Stimulated activated naive CD8-positive, alpha-beta T cell treated with anti-CD3 and anti-CD28 coated beads, Interleukin-15, amount 100 ng/mL, for 72 hours (primary cell): Measurements from ENCODE around the gene ZNF236.

ENCODE experiments used
- ATAC-seq: fragments of 150-1000 bp; cut with Tn5 transposase; 2 replicates; pipeline ENCODE4 v1.10.0; 2021; ENCODE audit warnings: mild to moderate bottlenecking, moderate library complexity
- DNase-seq, 2 donors: peaks; one replicate each; pipeline ENCODE4 v3.0.0; 2021 to 2022
- H3K27ac Mint-ChIP-seq, 2 donors: one replicate each; pipeline ENCODE4 v1.8.0; 2022; ENCODE audit warnings: mild to moderate bottlenecking in 2 of 2, mixed read lengths in 2 of 2, moderate library complexity in 2 of 2
- H3K27me3 Mint-ChIP-seq: one replicate; pipeline ENCODE4 v1.8.0; 2022; ENCODE audit warnings: mixed read lengths
- H3K4me1 Mint-ChIP-seq: one replicate; pipeline ENCODE4 v1.8.0; 2022; ENCODE audit warnings: mild to moderate bottlenecking, mixed read lengths
- H3K4me3 Mint-ChIP-seq, 2 donors: one replicate each; pipeline ENCODE4 v1.8.0; 2022; ENCODE audit warnings: mild to moderate bottlenecking in 2 of 2, mixed read lengths in 2 of 2, moderate library complexity in 1 of 2
- H3K9me3 Mint-ChIP-seq, 2 donors: one replicate each; pipeline ENCODE4 v1.8.0; 2022; ENCODE audit warnings: mixed read lengths in 2 of 2

Gene ZNF236

DNA sequence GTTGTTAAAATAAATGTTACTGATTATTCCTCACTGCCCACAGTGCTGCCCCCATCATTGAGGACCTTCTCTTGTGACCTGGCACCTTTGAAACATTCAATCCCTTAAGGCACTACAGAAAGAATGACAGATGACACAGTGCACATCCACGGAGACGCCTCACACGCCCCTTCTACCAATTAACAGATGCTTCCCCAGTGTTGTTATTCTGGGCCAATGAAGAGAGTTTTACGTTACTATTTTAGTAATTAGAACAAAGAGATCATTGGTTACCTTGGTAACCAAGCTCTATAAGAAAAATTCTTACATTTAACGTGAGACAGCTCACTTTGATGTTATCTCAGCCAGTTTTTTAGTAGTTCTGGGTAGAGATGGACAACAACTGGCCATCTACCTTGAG is 152.0 kb downstream of the ZNF236 start:
- H3K27ac Mint-ChIP-seq: peak overlapping the region in 1 of 2 donors; percentile 49
- H3K4me3 Mint-ChIP-seq: no peak overlapping the region
- peaks cover 9% of the 10 kb centered on the region for H3K4me1 Mint-ChIP-seq
- no peak for ATAC-seq
- no peak for DNase-seq
- H3K9me3 Mint-ChIP-seq: no peaks in the 10 kb centered on the region
- H3K27me3 Mint-ChIP-seq: no peaks in the 10 kb centered on the region

- no peaks in the 10 kb centered on the region for H3K27me3 Mint-ChIP-seq
- ATAC-seq (no peak), DNase-seq (no peak)
- peak overlapping the region in 1 of 2 donors; percentile 91 for H3K27ac Mint-ChIP-seq
- no peaks in the 10 kb centered on the region for H3K9me3 Mint-ChIP-seq
- peaks cover 8% of the 10 kb centered on the region for H3K4me1 Mint-ChIP-seq
- no peak overlapping the region for H3K4me3 Mint-ChIP-seq
Observed at GRCh38 chr18:76975577-76976110, 153.3 kb downstream of the ZNF236 start.

- DNase-seq: no peak
- Mint-ChIP-seq H3K9me3 (no peaks in the 10 kb centered on the region), H3K4me3 (no peak overlapping the region), H3K27ac (no peak overlapping the region), H3K27me3 (no peaks in the 10 kb centered on the region), H3K4me1 (no peaks in the 10 kb centered on the region)
- no peak for ATAC-seq
Observed at GRCh38 chr18:76977108-76977621, 154.8 kb downstream of the ZNF236 start.

- Mint-ChIP-seq H3K27me3 (no peaks in the 10 kb centered on the region), H3K4me1 (no peaks in the 10 kb centered on the region), H3K27ac (no peak overlapping the region), H3K4me3 (no peak overlapping the region), H3K9me3 (no peaks in the 10 kb centered on the region)
- DNase-seq (no peak), ATAC-seq (no peak)
Observed at GRCh38 chr18:76977684-76978232, 155.4 kb downstream of the ZNF236 start.

DNA sequence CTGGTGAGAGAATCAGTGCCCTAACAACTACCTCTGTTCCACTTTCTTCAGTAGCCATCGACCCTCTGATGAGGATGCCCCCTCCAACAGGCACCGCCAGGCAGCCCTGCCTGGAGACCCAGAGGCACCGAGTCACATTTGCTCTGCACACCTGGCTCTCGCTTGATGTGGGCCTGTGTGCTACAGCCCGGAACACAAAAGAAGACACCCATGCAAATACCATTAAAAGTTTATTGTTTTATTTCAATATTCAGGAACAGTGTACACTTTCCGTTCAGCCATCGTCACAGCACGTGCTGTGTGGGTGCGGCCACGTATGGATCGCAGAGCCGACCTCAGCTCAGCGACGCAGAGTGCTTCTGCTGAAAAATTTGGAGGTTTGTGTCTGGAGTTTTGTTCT is 156.3 kb downstream of the ZNF236 start:
- no peaks in the 10 kb centered on the region for H3K27me3 Mint-ChIP-seq
- DNase-seq: no peak
- H3K9me3 Mint-ChIP-seq: no peaks in the 10 kb centered on the region
- H3K4me3 Mint-ChIP-seq: no peak overlapping the region
- H3K27ac Mint-ChIP-seq: no peak overlapping the region
- H3K4me1 Mint-ChIP-seq: peaks cover 8% of the 10 kb centered on the region
- no peak for ATAC-seq

DNA sequence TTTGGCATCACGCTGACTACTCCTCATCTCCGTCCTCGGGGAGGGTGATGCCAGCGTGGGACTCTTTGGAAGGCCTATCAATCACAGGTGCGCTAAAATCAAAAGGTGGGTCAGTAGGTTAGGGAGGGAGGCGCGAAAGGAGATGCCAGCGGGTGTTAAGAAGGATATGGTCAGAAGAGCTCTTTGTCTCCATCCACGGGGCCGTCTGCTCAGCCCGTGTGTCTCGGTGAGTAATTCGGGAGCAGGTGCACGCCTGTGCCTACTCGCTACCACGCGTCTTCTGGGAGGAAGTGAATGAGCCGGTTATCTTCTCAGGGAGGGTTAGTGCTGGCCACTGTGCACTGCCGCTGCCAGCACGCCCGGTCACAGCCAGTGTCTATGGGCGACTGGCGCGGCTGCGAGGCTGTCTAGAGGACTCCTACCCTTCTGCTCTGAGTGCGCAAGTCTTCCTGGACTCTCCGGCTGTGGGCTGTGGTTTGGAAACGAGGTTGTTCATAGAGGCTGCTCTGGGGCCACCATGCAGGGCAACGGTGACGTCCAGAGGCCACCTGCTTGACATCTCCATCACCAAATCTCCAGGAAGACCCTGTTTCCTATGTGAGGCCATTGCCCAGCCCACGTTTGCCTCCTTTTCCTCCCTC is 156.9 kb downstream of the ZNF236 start:
- no peak overlapping the region for H3K27ac Mint-ChIP-seq
- H3K4me3 Mint-ChIP-seq: no peak overlapping the region
- DNase-seq (no peak), ATAC-seq (no peak)
- peaks cover 9% of the 10 kb centered on the region for H3K4me1 Mint-ChIP-seq
- H3K9me3 Mint-ChIP-seq: no peaks in the 10 kb centered on the region
- no peaks in the 10 kb centered on the region for H3K27me3 Mint-ChIP-seq

GRCh38 chr18:76979906-76980305 is 157.5 kb downstream of the ZNF236 start:
- Mint-ChIP-seq H3K4me3 (no peak overlapping the region), H3K4me1 (peaks cover 9% of the 10 kb centered on the region), H3K27me3 (no peaks in the 10 kb centered on the region), H3K27ac (peak overlapping the region in 1 of 2 donors; percentile 42), H3K9me3 (no peaks in the 10 kb centered on the region)
- DNase-seq (no peak), ATAC-seq (no peak)

GRCh38 chr18:76980663-76981395 is 158.5 kb downstream of the ZNF236 start:
- no peak for DNase-seq
- peak overlapping the region in 1 of 2 donors; percentile 19 for H3K27ac Mint-ChIP-seq
- H3K9me3 Mint-ChIP-seq: no peaks in the 10 kb centered on the region
- ATAC-seq: no peak
- peaks cover 9% of the 10 kb centered on the region for H3K4me1 Mint-ChIP-seq
- no peaks in the 10 kb centered on the region for H3K27me3 Mint-ChIP-seq
- H3K4me3 Mint-ChIP-seq: no peak overlapping the region

DNA sequence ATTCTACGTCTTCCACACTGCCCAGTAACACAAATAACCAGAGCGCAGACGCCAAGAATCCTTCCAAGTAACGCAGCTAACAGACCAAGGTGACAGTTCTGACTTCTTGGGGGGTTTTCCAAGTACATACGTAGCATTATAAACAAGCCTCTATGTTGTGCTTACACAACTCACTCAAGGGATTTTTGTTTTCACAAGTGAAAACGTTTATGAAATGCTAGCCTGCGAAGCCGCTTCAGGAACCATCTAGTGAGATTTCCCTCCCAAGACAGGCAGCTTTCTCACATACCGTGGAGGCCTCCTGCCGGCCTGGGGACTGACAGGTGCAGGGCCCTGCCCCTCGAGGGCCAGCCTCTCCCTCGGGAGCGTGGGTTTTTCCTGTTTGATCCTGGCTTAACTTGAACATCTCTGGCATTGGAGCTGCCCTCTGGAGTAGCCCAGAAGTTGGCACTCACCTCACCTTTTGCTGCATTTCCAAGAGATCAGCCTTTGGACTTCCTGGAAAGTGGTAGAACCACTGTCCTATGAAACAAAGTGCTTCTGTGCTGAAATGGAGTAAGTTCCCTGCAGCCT is 159.1 kb downstream of the ZNF236 start:
- Mint-ChIP-seq H3K4me1 (peaks cover 9% of the 10 kb centered on the region), H3K27ac (no peak overlapping the region), H3K27me3 (no peaks in the 10 kb centered on the region), H3K4me3 (no peak overlapping the region), H3K9me3 (no peaks in the 10 kb centered on the region)
- DNase-seq: no peak
- ATAC-seq: no peak

DNA sequence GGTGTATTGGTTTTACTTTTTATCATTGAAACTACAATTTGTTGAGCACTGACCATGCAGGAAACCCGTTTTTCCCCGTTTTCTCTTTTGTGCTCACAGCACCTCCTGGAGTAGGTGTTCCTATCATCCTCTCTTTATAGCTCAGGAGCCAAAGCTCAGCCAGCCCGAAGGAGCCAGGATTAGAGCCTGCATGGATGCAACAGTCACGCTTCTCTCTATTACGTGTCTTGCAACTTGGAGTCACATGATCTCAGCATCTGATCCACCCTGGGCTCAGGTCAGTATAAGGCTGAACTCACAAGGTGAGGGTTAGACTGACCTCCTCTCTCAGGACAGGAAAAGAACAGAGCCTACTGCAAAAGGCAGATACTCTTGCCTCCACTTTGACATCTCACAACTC is 159.7 kb downstream of the ZNF236 start:
- no peak overlapping the region for H3K4me3 Mint-ChIP-seq
- H3K4me1 Mint-ChIP-seq: peaks cover 9% of the 10 kb centered on the region
- H3K27me3 Mint-ChIP-seq: no peaks in the 10 kb centered on the region
- H3K27ac Mint-ChIP-seq: no peak overlapping the region
- no peak for DNase-seq
- H3K9me3 Mint-ChIP-seq: no peaks in the 10 kb centered on the region
- no peak for ATAC-seq

GRCh38 chr18:76982841-76983583 is 160.7 kb downstream of the ZNF236 start:
- DNase-seq: peak; percentile 85 to 86
- no peak overlapping the region for H3K4me3 Mint-ChIP-seq
- peaks cover 9% of the 10 kb centered on the region for H3K4me1 Mint-ChIP-seq
- no peaks in the 10 kb centered on the region for H3K27me3 Mint-ChIP-seq
- peak; percentile 95 for ATAC-seq
- peak overlapping the region in 1 of 2 donors; percentile 63 for H3K27ac Mint-ChIP-seq
- no peaks in the 10 kb centered on the region for H3K9me3 Mint-ChIP-seq

DNA sequence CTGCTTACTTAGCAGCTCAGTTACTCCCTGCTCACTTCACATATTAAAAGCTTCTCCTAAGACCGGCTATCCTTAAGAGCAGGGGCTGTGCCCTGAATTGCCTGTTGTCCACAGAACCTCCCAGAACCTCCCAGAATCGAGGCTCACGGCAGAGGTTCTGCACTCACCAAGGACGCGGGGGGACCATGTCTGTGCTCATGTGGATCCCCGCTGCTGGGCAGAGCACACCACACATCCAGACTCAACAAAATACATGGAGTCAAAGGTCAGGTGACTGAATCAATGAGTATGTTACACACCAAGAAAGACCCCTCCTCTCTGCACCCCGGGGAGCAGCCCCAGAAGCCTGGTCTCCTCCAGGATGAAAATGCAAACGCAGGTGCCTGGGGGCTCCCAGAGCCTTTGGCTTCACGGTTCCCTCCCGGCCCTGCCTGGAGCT is 161.3 kb downstream of the ZNF236 start:
- no peak overlapping the region for H3K4me3 Mint-ChIP-seq
- H3K27me3 Mint-ChIP-seq: no peaks in the 10 kb centered on the region
- H3K27ac Mint-ChIP-seq: no peak overlapping the region
- DNase-seq: no peak
- peak; percentile 27 for ATAC-seq
- no peaks in the 10 kb centered on the region for H3K9me3 Mint-ChIP-seq
- H3K4me1 Mint-ChIP-seq: peaks cover 9% of the 10 kb centered on the region

DNA sequence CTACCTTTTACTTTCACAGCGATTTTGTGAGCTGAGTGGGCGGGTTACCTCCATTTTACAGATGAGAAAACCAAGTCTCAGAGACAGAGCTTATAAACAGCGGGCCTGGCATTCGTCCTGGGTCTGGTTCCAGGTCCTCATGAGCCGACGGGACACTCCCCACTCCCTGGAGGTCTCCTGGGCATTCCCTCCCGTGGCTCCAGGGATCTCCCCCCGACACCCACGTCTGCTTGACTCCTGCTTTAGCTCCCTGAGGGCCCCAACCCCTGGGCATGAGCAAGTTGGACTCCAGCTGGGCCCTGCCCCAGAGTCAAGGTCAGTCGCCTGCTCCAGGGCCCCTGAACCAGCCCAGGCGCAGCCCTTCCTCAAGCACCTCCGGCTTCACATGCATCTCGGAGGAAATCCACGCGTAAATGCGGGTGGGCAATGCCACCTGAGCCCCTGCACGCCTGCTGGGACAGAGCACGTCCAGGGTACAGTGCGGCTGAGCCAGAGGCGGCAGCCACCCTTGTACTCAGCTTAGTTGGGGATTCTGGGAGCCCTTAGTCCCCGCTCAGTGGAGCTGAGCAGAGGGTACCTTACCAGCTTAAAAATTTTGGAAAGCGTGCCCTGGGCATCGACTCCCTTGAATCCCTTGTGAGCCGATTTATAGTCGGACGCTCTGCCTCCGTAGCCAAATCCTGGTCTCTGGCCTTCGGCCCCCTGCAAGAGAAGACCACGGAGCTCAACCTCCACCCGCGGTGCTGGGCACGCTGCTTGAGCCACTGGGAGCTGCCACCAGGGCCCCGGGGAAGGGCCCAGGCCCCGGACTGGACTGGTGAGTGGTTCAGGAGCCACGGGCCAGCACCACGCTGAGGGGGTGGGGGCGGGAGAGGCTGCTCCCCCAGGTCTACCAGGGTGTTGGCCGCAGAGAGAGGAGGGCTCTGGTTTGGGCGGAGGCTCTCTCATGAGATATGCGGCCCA is 162.1 kb downstream of the ZNF236 start:
- H3K4me3 Mint-ChIP-seq: no peak overlapping the region
- ATAC-seq (no peak), DNase-seq (no peak)
- peak overlapping the region in 1 of 2 donors; percentile 54 for H3K27ac Mint-ChIP-seq
- H3K4me1 Mint-ChIP-seq: peaks cover 9% of the 10 kb centered on the region
- H3K27me3 Mint-ChIP-seq: no peaks in the 10 kb centered on the region
- no peaks in the 10 kb centered on the region for H3K9me3 Mint-ChIP-seq
